Gastrocnemius medialis (tissue), 4 donors: ENCODE data around the gene FGG.

ENCODE experiments used
- POLR2A ChIP-seq, 2 donors: fragments of 450-650 bp; IDR thresholded peaks; one replicate each; pipeline ENCODE4 v1.6.1; 2017; ENCODE audit warnings: antibody characterized with exemption in 2 of 2, mild to moderate bottlenecking in 2 of 2, moderate library complexity in 2 of 2
- TF ChIP-seq, protein P1 (sequence below), 5 experiments: fragments of 450-650 bp in 3 of 5; fragments of 200-600 bp in 2 of 5; sonication (generic) in 2 of 5; IDR thresholded peaks in 4 of 5; conservative IDR thresholded peaks in 1 of 5; 1 replicate in 4 of 5; 2 replicates in 1 of 5; pipeline ENCODE4 v1.5.1; 2016 to 2019; ENCODE audit warnings: antibody characterized with exemption in 5 of 5, mild to moderate bottlenecking in 3 of 5, moderate library complexity in 3 of 5

DNA sequence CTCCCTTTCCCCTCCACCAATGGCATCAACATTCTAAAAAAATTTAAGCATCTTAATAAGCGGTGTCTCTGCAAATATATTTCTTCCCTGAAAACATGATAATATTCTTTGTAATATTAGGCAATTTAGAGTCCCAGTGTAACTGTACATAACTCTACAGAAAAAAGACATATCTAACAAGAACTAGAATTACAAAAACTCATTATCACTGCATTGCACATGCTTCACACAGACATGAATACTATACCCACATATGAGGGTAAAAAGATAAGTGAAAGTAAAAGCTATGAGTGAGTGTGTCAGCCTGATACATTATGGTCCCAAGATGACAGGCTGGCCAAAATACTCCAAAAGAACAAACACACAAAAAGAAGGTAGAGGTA lies 52.0 kb downstream of the FGG start:
- no peak for TF ChIP-seq POLR2A (IDR thresholded peaks at IDR 0.05)
- TF ChIP-seq, protein P1, sequence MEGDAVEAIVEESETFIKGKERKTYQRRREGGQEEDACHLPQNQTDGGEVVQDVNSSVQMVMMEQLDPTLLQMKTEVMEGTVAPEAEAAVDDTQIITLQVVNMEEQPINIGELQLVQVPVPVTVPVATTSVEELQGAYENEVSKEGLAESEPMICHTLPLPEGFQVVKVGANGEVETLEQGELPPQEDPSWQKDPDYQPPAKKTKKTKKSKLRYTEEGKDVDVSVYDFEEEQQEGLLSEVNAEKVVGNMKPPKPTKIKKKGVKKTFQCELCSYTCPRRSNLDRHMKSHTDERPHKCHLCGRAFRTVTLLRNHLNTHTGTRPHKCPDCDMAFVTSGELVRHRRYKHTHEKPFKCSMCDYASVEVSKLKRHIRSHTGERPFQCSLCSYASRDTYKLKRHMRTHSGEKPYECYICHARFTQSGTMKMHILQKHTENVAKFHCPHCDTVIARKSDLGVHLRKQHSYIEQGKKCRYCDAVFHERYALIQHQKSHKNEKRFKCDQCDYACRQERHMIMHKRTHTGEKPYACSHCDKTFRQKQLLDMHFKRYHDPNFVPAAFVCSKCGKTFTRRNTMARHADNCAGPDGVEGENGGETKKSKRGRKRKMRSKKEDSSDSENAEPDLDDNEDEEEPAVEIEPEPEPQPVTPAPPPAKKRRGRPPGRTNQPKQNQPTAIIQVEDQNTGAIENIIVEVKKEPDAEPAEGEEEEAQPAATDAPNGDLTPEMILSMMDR (IDR thresholded peaks at IDR 0.05 in 4 of 5, conservative IDR thresholded peaks at IDR 0.05 in 1 of 5), result no peak
